HEK293 (cell line): Measurements from ENCODE around the gene PTPRN2.

ENCODE experiments used
- CTCF ChIP-seq: fragments of 450-650 bp; formaldehyde crosslinking; IDR thresholded peaks from 2 replicates; pipeline ENCODE4 v1.5.1; 2016; ENCODE audit warnings: missing biosample characterization, missing genetic modification characterization
- PATZ1 ChIP-seq: fragments of 450-650 bp; formaldehyde crosslinking; IDR thresholded peaks from 2 replicates; pipeline ENCODE4 v1.5.1; 2016; ENCODE audit warnings: missing biosample characterization, missing genetic modification characterization
- PBX3 ChIP-seq: sonication (generic); formaldehyde crosslinking; IDR thresholded peaks from 2 replicates; pipeline ENCODE4 v1.8.1; 2022; ENCODE audit warnings: mild to moderate bottlenecking, moderate library complexity, missing genetic modification reagents
- ZNF623 ChIP-seq: fragments of 450-650 bp; formaldehyde crosslinking; IDR thresholded peaks from 2 replicates; pipeline ENCODE4 v1.5.1; 2016; ENCODE audit warnings: missing biosample characterization, missing genetic modification characterization

- TF ChIP-seq CTCF, result no peak
- no peak for TF ChIP-seq PBX3 (CRISPR knock-in tag)
- no peak for TF ChIP-seq PATZ1 (tag by site-specific recombination)
- TF ChIP-seq ZNF623 (tag by site-specific recombination), result no peak
Observed at GRCh38 chr7:157962458-157963306, 624.9 kb downstream of the PTPRN2 start.
